Endodermal cell (in vitro differentiated cells): ENCODE measurements around the gene IL11. TPM values are rescaled to one million over a fixed set of nuclear protein-coding genes. Genes with fewer than 3 reads are reported as not detected.

Experiments used
- DNase-seq: peaks from one replicate; pipeline ENCODE4 v3.0.0-alpha.2; 2017
- H3K27ac ChIP-seq: 2 replicates; pipeline ENCODE4 v1.5.1; 2013; ENCODE audit warnings: mild to moderate bottlenecking, low read depth, low read length, moderate library complexity
- H3K27me3 ChIP-seq: 2 replicates; pipeline ENCODE4 v1.6.1; 2013; ENCODE audit warnings: mild to moderate bottlenecking, low read length, moderate library complexity; ENCODE audit not compliant: insufficient read depth, control insufficient read depth, poor library complexity, severe bottlenecking
- H3K36me3 ChIP-seq: 2 replicates; pipeline ENCODE4 v1.7.0; 2013; ENCODE audit warnings: mild to moderate bottlenecking, low read length, moderate library complexity; ENCODE audit not compliant: control insufficient read depth, insufficient read depth
- H3K4me1 ChIP-seq: one replicate; pipeline ENCODE4 v1.7.0; 2013; ENCODE audit warnings: low read length; ENCODE audit not compliant: control insufficient read depth, insufficient read depth
- H3K4me3 ChIP-seq: 2 replicates; pipeline ENCODE4 v1.5.1; 2013; ENCODE audit warnings: mild to moderate bottlenecking, low read length, moderate library complexity
- H3K9ac ChIP-seq: 2 replicates; pipeline ENCODE4 v1.6.1; 2013; ENCODE audit warnings: mild to moderate bottlenecking, low read length, moderate library complexity; ENCODE audit not compliant: poor library complexity, severe bottlenecking; ENCODE audit errors: extremely low read depth
- H3K9me3 ChIP-seq: 2 replicates; pipeline ENCODE4 v1.6.1; 2013; ENCODE audit warnings: mild to moderate bottlenecking, low read length, moderate library complexity; ENCODE audit not compliant: control insufficient read depth
- H3K27ac Mint-ChIP-seq: 2 replicates; pipeline ENCODE4 v1.8.0; 2020; ENCODE audit warnings: mixed read lengths
- H3K27me3 Mint-ChIP-seq: 2 replicates; pipeline ENCODE4 v1.8.0; 2021; ENCODE audit warnings: mild to moderate bottlenecking, mixed read lengths; ENCODE audit not compliant: insufficient read depth
- H3K36me3 Mint-ChIP-seq: 2 replicates; pipeline ENCODE4 v1.8.0; 2020; ENCODE audit warnings: low read depth, mixed read lengths
- H3K4me1 Mint-ChIP-seq: 2 replicates; pipeline ENCODE4 v1.8.0; 2020; ENCODE audit warnings: mixed read lengths
- H3K4me3 Mint-ChIP-seq: 2 replicates; pipeline ENCODE4 v1.8.0; 2020; ENCODE audit warnings: mild to moderate bottlenecking, moderate library complexity, mixed read lengths
- H3K9me3 Mint-ChIP-seq: 2 replicates; pipeline ENCODE4 v1.8.0; 2020; ENCODE audit warnings: mild to moderate bottlenecking, mixed read lengths
- WGBS, 2 experiments: methylation state at CpG; one replicate each; pipeline versions ENCODE4 v1.1.5 to v1.1.7; 2013; ENCODE audit warnings: missing lambda C conversion rate in 2 of 2, mixed read lengths in 1 of 2; ENCODE audit not compliant: insufficient coverage in 1 of 2, insufficient read length in 1 of 2; 5-methylcytosine and 5-hydroxymethylcytosine counted together
- total RNA-seq, 2 donors: library from RNA; stranded (reverse); fragmentation: NEBNext Ultra II Directional in 1 of 2; extraction: Animal tissue kit (Norgen Biotek cat#: 25700) in 1 of 2; gene quantifications; 2 replicates in 1 of 2; 3 replicates in 1 of 2; pipeline ENCODE4 v1.2.1, GENCODE V29; 2021
- TF ChIP-seq, protein P1 (sequence below): fragments of 200-600 bp; sonication (generic); conservative IDR thresholded peaks from 2 replicates; pipeline ENCODE4 v1.5.0; 2021; ENCODE audit warnings: antibody characterized with exemption, mild to moderate bottlenecking

IL11 gene
- total RNA-seq, 2 donors from 2014 or later, result 0.91 to 1.7 TPM

DNA sequence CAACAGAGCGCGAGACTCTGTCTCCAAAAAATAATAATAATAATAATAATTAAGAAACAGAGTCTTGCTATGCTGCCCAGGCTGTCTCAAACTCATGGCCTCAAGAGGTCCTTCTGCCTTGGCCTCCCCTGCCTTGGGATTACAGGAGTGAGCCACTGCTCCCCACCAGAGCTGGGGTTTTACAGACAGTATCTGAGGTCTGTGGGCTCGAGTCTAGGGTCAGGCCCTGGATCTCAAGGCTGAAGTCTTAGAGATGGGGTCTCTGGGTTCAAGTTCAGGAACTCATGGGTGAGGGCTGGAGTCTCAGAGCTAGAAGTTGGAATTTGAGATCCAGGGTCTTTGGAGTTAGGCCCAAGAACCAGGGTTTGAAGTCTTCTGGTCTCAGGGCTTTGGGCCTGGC is 3.5 kb downstream of the IL11 start:
- no peaks in the 10 kb centered on the region for H3K36me3 Mint-ChIP-seq
- no peak for DNase-seq
- no peak overlapping the region for H3K27ac ChIP-seq
- no peak overlapping the region for H3K4me3 ChIP-seq
- peaks cover 37% of the 10 kb centered on the region for H3K27me3 ChIP-seq
- TF ChIP-seq, protein P1, sequence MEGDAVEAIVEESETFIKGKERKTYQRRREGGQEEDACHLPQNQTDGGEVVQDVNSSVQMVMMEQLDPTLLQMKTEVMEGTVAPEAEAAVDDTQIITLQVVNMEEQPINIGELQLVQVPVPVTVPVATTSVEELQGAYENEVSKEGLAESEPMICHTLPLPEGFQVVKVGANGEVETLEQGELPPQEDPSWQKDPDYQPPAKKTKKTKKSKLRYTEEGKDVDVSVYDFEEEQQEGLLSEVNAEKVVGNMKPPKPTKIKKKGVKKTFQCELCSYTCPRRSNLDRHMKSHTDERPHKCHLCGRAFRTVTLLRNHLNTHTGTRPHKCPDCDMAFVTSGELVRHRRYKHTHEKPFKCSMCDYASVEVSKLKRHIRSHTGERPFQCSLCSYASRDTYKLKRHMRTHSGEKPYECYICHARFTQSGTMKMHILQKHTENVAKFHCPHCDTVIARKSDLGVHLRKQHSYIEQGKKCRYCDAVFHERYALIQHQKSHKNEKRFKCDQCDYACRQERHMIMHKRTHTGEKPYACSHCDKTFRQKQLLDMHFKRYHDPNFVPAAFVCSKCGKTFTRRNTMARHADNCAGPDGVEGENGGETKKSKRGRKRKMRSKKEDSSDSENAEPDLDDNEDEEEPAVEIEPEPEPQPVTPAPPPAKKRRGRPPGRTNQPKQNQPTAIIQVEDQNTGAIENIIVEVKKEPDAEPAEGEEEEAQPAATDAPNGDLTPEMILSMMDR, result no peak
- no peak overlapping the region for H3K4me3 Mint-ChIP-seq
- H3K9ac ChIP-seq, result no peak overlapping the region
- peaks cover 54% of the 10 kb centered on the region for H3K27me3 Mint-ChIP-seq
- no peaks in the 10 kb centered on the region for H3K36me3 ChIP-seq
- no peak overlapping the region for H3K27ac Mint-ChIP-seq
- H3K4me1 Mint-ChIP-seq, result no peaks in the 10 kb centered on the region
- H3K9me3 Mint-ChIP-seq, result no peaks in the 10 kb centered on the region
- H3K4me1 ChIP-seq, result no peaks in the 10 kb centered on the region
- 91% methylated on average over 1 of the region's 3 CpGs; no CpG with 5 or more reads in 1 of the 2 experiments for WGBS, 2 experiments
- H3K9me3 ChIP-seq, result no peaks in the 10 kb centered on the region

DNA sequence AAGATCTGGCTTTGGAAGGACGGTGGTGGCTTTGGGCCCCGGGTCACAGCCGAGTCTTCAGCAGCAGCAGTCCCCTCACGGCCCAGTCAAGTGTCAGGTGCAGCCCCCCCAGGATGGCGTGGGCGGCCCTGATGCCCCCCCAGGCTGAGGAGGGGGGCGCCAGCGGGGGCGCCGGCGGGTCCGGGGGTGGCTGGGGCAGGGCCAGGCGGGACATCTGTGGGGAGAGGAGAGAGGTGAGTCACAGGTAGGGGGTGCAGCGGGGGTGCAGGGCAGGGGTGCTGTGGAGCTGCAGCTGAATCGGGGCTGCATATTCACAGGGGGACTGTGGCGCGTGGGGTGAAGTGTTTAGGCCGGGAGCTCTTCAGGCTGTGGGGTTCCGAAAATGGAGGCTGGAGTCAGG is 4.3 kb downstream of the IL11 start:
- Histone ChIP-seq H3K9me3 (no peaks in the 10 kb centered on the region), H3K4me3 (no peak overlapping the region), H3K4me1 (no peaks in the 10 kb centered on the region), H3K27ac (no peak overlapping the region), H3K27me3 (peaks cover 29% of the 10 kb centered on the region), H3K9ac (no peak overlapping the region), H3K36me3 (no peaks in the 10 kb centered on the region)
- no peak overlapping the region for H3K27ac Mint-ChIP-seq
- peaks cover 45% of the 10 kb centered on the region for H3K27me3 Mint-ChIP-seq
- H3K9me3 Mint-ChIP-seq, result no peaks in the 10 kb centered on the region
- 89 to 94% methylated on average over 8 to 19 of the region's 19 CpGs for WGBS, 2 experiments
- DNase-seq, result no peak
- no peak overlapping the region for H3K4me3 Mint-ChIP-seq
- TF ChIP-seq, protein P1, result no peak
- no peaks in the 10 kb centered on the region for H3K4me1 Mint-ChIP-seq
- no peaks in the 10 kb centered on the region for H3K36me3 Mint-ChIP-seq

DNA sequence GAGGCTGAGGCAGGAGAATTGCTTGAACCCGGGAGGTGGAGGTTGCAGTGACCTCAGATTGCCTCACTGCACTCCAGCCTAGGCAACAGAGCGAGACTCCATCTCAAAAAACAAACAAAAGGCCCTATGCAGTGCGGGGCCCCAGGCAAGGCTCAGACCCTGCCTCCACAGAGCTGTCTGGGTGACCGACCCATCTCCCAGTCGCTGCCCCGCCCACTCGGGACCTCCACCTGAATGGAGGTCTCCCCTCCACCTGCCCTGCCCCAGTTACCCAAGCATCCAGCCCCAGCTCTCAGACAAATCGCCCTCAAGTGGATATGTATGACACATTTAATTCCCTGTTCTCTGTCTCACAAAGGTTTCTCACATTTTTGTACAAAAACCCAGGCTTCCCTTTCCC is 5.0 kb downstream of the IL11 start:
- peaks cover 23% of the 10 kb centered on the region for H3K27me3 ChIP-seq
- H3K36me3 Mint-ChIP-seq, result no peaks in the 10 kb centered on the region
- H3K27ac ChIP-seq, result no peak overlapping the region
- no peak overlapping the region for H3K4me3 Mint-ChIP-seq
- 79 to 82% methylated on average over 7 to 8 of the region's 8 CpGs for WGBS, 2 experiments
- H3K4me3 ChIP-seq, result no peak overlapping the region
- H3K9me3 Mint-ChIP-seq, result no peaks in the 10 kb centered on the region
- TF ChIP-seq, protein P1, result no peak
- H3K4me1 ChIP-seq, result no peaks in the 10 kb centered on the region
- peaks cover 39% of the 10 kb centered on the region for H3K27me3 Mint-ChIP-seq
- no peak for DNase-seq
- no peaks in the 10 kb centered on the region for H3K4me1 Mint-ChIP-seq
- H3K27ac Mint-ChIP-seq, result no peak overlapping the region
- H3K9me3 ChIP-seq, result no peaks in the 10 kb centered on the region
- no peak overlapping the region for H3K9ac ChIP-seq
- H3K36me3 ChIP-seq, result no peaks in the 10 kb centered on the region
